LNCAP (cell line): Measurements from ENCODE around the gene VPS45.

ENCODE experiments used
- CTCF ChIP-seq: fragments of 450-650 bp; IDR thresholded peaks from 2 replicates; pipeline ENCODE4 v1.5.1; 2017; ENCODE audit warnings: mild to moderate bottlenecking

The VPS45 gene

DNA sequence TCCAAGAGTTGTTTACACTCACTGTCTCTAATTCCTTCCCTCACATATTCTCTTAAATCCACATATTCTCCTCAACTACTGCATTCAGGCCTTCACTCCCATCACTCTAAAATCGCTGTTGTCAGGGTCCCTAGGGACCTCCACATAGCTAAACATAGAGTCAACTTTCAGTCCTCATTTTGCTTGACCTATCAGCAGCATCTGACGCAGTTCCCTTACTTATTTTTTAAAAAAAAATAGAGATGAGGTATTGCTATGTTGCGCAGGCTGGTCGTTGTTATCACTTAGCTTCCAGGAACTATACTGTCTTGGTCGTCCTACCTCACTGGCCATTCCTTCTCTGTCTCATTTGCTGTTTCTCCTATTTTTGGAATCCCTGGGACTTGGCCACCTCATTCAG is 70.5 kb downstream of the VPS45 start:
- TF ChIP-seq CTCF, result no peak

DNA sequence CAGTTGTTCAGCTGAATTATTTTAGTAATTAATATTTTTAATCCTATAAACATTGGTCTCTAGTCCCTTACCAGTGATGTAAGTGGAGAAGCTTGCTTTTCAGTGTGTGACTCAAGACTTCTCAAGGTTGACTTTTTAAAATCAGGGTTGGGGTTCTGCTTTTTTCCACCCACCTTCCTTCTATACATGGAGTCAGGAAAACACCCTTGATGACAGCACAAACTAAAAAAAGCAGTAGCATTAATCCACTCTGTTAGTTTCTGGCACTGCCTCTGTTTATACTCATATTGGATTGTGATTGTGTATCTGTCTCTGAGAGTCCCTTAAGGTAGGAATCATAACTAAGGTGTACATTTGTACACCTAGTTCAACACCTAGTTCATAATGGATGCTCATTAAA is 73.9 kb downstream of the VPS45 start:
- no peak for TF ChIP-seq CTCF

- TF ChIP-seq CTCF, result no peak
These were observed 74.5 kb downstream of the VPS45 start for GRCh38 chr1:150142083-150142482.

DNA sequence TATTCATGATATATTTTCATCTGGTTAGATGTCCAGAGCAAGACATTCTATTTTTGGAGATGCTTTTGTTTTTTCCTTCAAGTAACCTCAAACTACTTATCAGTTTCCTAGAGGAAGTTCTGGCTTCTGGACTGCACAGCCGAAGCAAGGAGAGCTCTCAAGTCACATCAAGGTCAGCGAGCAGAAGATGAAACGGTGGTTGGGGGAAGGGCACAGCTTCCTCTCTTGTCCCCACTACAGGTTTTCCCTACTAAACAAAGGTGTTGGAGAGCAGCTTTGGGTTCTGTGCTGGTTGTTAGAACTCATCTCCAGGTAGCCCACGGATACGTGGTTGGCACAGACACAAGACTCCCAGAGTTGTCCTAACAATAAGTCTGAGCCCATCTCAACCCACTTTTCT is 77.0 kb downstream of the VPS45 start:
- TF ChIP-seq CTCF, result no peak

DNA sequence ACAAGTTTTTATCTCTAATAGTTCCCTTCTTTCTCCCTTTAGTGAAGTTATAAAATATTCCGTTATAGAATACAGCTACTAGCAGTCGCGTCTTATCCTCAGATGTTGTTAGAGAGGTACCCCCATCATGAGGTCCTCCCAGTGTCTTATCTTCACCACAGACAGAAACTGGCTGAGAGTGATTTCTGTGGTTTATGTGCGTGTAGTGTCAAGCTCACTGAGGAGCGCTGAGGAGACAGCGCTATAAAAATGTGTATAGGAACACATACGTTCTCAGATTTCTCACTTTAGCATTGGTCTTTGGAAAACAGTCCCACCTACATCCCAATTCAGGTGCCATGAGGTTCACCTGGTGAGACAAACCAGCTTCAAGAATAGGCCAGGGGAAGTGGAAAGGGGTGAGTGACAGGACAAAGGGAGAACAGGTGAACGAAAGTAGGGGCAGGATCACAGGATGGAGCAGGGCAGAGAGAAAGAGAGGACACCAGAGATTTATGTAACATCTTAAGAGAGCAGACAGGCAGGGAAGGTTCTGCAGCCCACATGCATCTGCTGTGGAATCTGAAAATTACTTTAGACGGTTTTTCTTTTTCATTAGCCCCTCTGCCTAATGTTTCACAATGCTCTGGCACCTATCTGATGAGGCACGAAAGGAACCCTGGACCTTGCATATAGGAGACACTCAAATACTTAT is 79.4 kb downstream of the VPS45 start:
- TF ChIP-seq CTCF, result no peak

DNA sequence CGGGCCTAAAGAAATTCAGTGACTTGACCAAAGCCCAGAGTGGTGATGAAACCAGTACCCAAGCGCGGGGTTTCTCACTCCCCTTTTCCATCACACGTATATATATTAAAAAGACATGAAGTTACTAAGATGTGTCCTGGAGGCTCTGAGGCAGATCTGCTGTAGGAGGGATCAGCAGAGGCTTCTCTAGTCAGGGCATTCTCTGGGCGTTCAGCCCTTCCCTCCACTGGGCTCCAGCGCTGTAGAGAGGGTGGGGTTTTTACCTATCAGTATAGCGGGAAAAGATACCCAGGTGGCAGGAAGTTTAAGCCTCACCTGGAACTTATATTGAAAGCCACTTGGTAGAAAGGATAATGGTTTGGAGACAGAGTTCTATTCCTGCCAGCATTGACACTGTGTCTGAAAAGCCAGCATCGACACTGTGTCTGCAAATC is 81.3 kb downstream of the VPS45 start:
- TF ChIP-seq CTCF, result no peak

DNA sequence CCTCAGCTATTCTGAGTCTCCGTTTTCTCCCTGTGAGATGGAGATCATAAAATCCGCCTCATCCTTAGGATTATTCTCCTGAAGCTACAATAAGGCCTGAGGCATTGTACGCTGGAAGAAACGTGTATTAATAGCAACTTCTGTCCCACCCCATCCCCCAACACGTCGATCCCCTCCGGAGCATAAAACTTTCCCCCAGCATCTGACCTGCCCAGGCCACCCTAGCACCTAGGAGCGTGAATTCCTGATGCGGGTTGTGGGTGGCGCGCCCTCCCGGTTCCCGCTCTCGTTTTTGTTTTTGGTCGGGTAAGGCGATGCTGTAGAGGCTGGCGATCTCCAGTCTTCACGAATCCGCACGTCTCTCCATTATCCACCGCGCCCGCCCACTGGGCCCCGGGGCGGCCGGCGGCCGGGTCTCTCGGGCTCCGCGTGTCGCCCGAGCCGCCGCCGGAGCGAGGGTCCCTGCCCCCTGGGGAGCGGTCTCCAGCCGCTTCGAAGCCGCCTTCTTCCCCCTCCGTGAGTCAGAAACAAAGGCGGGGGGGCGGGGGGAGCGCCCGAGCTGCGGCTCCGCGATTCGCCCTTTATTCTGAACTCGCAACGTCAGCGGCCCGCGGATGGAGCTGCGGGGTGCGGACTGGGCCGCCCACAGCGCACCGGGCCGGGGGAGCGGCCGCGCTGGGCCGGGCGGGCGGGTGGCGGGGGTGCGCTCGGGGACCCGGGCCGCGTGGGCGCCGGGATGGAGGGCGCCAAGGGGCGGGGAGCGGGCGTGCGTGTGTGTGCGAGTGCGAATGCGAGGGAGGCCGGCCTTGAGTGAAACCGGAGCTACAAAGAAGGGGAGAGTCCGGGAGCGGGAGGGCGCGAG is 81.9 kb downstream of the VPS45 start, which contains the start of gene PLEKHO1:
Gene PLEKHO1 (plus strand): TSS at position 646 of the 862 bp plus-strand sequence. CDS start 342 bp downstream, outside the sequence.
- no peak for TF ChIP-seq CTCF
